H1 (cell line): ENCODE data around the gene KAT5. TPM values are rescaled to one million over a fixed set of nuclear protein-coding genes. Genes with fewer than 3 reads are reported as not detected.

Source experiments
- CEBPB ChIP-seq: IDR thresholded peaks from 2 replicates; pipeline ENCODE4 v1.6.1; 2012; ENCODE audit warnings: low read depth, low read length
- PHF8 ChIP-seq: fragments of 200-600 bp; sonication (generic); conservative IDR thresholded peaks from 2 replicates; pipeline ENCODE4 v1.7.1; 2012; ENCODE audit warnings: low read depth, mild to moderate bottlenecking, inconsistent platforms, low read length, moderate library complexity
- RBBP5 ChIP-seq: IDR thresholded peaks from 2 replicates; pipeline ENCODE4 v1.7.1; 2012; ENCODE audit warnings: low read depth, mild to moderate bottlenecking, inconsistent platforms, low read length, moderate library complexity, borderline replicate concordance
- SIRT6 ChIP-seq: IDR thresholded peaks from one replicate; pipeline ENCODE4 v1.7.1; 2012; ENCODE audit warnings: low read length, inconsistent platforms
- SP2 ChIP-seq: IDR thresholded peaks from 2 replicates; pipeline ENCODE4 v1.6.1; 2012; ENCODE audit warnings: mild to moderate bottlenecking, low read length, inconsistent platforms
- polyA plus RNA-seq, 7 experiments: library from polyadenylated mRNA; depleted of rRNA in 3 of 7; stranded (reverse) in 5 of 7; unstranded in 2 of 7; fragments of >200 nt in 5 of 7; fragments of 200-250 nt in 2 of 7; gene quantifications; 1 replicate in 5 of 7; 2 replicates in 1 of 7; 4 replicates in 1 of 7; pipeline versions ENCODE4 v1.2.1 to v1.2.3, GENCODE V29; 2011 to 2013; ENCODE audit warnings: missing spikeins in 2 of 7, mixed read lengths in 2 of 7
- total RNA-seq: library from RNA; stranded (reverse); fragmentation: NEBNext Ultra II Directional; extraction: Animal tissue kit (Norgen Biotek cat#: 25700); gene quantifications from 2 replicates; pipeline ENCODE4 v1.2.1, GENCODE V29; 2021

Gene KAT5
- total and polyA plus RNA-seq, 2 of the 8 experiments (the other 6 are each of a cell fraction or from before 2014, with no cell fraction given) = 26.7 to 37.4 TPM

GRCh38 chr11:65703846-65704245, 8.2 kb upstream of the KAT5 start (continued):
- TF ChIP-seq CEBPB = no peak
- no peak for TF ChIP-seq SP2
- no peak for TF ChIP-seq SIRT6
- TF ChIP-seq RBBP5 = no peak
- no peak for TF ChIP-seq PHF8
